ENCODE data around the gene APOE.
"Not testable (repeated sequence)": the region's sequence is repeated elsewhere in the genome, so short reads cannot be mapped to it uniquely, and the experiment has no call there.

GRCh38 chr19:44913512-44914432, 8.2 kb downstream of the APOE start:
- not testable (repeated sequence) for TF ChIP-seq CTCF, POLR2A (IDR thresholded peaks at IDR 0.05)

Data from thyroid gland (tissue), 4 donors.